LNCaP clone FGC (cell line): ENCODE results near the gene PPP1R37.

Source experiments
- DNase-seq: peaks from one replicate; pipeline ENCODE4 v3.0.0-alpha.2; 2011; ENCODE audit warnings: low read depth
- H3K4me3 ChIP-seq: 2 replicates; pipeline ENCODE4 v1.5.1; 2011; ENCODE audit warnings: mild to moderate bottlenecking, low read depth, low read length, control low read depth
- TF ChIP-seq, protein P1 (sequence below): IDR thresholded peaks from 2 replicates; pipeline ENCODE4 v1.5.1; 2012; ENCODE audit warnings: mild to moderate bottlenecking; ENCODE audit not compliant: control insufficient read depth, insufficient read depth; ENCODE audit errors: extremely low read depth

Gene PPP1R37

DNA sequence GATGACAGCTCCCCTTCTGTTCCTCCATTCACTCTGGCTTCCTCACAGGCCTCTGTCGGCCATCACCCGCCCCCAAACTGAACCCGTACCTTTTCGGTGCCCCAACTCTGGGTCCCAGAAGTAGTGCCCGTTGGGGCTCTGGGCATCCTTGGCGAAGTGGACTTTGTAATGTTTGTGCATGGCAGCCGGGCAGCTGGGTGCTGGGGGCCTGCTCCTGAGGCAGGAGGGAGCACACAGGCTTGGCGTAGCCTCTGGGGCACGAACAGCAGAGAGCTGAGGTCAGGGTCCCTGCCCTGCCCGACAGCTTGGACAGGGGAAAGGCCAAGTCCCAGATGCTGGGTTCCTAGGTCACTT lies 67.0 kb downstream of the PPP1R37 start:
- TF ChIP-seq, protein P1, sequence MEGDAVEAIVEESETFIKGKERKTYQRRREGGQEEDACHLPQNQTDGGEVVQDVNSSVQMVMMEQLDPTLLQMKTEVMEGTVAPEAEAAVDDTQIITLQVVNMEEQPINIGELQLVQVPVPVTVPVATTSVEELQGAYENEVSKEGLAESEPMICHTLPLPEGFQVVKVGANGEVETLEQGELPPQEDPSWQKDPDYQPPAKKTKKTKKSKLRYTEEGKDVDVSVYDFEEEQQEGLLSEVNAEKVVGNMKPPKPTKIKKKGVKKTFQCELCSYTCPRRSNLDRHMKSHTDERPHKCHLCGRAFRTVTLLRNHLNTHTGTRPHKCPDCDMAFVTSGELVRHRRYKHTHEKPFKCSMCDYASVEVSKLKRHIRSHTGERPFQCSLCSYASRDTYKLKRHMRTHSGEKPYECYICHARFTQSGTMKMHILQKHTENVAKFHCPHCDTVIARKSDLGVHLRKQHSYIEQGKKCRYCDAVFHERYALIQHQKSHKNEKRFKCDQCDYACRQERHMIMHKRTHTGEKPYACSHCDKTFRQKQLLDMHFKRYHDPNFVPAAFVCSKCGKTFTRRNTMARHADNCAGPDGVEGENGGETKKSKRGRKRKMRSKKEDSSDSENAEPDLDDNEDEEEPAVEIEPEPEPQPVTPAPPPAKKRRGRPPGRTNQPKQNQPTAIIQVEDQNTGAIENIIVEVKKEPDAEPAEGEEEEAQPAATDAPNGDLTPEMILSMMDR = no peak
- no peak for DNase-seq
- no peak overlapping the region for H3K4me3 ChIP-seq

DNA sequence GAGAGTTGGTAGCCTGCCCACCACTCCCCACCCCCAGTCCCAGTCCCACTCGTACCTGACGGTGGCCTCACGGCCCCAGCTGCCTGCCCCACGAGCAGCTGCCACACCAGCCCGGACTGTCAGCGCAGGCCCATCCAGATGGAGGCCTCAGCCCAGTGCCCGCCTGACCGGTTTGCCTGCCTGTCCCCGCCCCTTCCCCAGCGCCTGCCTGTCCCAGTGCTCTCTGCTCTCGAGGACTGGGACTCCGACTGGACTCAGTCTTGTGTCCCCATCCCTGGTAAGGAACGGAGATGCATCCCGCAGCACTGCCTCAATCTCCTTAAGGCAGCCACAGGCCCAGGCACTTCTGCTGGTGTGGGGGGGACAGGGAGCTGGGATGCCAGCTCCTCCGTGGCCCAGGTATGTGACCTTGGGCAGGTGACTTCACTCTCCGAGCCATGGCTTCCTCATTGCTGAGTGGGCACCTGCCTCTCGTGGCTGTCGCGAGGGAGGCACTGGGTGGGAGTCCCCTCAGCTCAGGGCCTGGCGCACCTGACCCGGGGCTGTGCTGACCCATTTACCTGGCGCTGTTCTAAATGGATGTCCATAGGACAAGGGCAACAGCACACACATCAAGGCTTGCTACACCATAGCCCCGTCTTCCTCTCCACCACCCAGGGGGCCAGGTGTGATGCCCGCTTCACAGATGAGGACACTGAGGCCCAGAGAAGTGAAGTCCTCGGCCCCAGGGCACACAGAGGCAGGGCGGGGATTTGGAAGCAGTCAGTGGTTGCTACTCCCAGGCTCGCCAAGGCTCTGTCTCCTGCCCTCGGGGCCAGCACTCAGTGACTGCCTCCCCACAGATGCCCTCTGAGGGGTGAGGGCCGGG lies 68.1 kb downstream of the PPP1R37 start, which contains the start of gene NKPD1:
TSS of gene NKPD1 (minus strand) at position 113 of the 868 bp plus-strand sequence. CDS start 832 bp downstream, outside the sequence.
- TF ChIP-seq, protein P1 = no peak
- H3K4me3 ChIP-seq = 0 out of 2 replicates have a peak within 1 kb of the TSS, but pooled peaks have one; percentile 17

DNA sequence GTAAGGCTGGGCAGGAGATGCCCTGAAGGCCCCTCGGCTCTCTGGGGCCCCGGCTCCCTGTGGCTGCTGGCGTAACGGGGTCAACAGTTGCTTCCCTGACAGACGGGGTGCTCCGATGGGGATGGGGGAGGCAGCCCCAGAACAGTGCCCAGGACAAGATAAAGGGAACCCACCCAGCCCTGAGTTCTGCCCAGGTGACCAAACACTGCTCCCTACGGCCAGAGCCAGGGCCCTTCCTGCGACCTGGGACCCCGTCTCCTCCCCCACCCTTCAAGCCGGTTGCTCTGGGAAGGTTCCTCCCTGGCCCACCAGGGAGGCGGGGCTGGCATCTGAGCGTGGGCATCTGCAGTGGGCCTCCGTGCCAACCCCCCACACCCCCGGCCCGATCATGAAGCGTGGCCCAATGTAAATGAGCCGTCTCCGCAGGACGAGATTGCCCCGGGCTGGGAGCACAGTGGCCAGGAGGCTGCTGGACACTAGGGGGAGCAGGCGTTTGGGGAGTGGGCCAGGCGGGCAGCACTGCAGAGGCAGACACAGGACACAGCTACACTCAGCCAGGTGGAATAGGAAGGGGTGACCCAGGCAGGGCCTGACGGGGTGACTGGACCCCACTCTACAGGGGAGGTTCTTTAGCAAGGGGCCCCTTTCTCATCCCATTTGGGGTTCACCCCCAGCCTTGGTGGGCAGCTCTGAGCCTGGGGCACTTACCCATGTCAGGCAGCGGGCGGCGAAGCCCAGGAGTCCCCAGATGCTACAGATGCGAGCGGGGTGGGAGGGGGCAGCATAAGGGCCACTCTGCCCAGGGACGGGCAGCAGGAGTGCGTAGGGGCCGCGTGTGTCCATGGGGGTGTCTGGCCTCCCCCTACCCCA lies 69.0 kb downstream of the PPP1R37 start:
- TF ChIP-seq, protein P1 = peak; percentile 49
- no peak for DNase-seq
- no peak overlapping the region for H3K4me3 ChIP-seq

More for the DNA sequence above, 68.1 kb downstream of the PPP1R37 start, which contains the start of gene NKPD1:
- no peak for DNase-seq

DNA sequence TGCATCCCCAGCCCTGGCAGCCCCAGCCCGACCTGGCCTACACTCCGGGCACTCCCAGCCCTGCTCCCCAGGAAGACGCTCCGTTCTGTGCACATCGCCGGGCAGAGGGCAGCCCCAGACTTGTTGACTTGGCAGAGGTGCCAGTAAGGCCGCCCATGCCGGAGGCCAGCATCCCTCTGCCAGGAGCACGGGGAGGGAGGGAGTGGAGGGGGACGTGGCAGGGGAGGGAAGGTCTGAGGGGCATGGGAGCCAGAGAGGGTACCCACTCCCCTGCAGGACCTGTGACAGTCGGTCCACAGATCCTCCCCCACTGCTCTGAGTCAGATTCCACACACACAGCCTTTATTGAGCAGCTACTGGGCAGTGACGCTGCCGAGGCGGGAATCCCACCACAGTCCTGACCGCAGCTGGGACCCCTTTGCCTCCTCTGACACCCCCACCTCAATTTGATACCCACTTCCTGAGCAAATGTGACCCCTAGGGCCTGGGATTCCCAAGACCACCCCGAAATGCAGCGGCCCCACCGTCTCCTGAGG lies 69.7 kb downstream of the PPP1R37 start:
- H3K4me3 ChIP-seq = no peak overlapping the region
- TF ChIP-seq, protein P1 = no peak
- no peak for DNase-seq

DNA sequence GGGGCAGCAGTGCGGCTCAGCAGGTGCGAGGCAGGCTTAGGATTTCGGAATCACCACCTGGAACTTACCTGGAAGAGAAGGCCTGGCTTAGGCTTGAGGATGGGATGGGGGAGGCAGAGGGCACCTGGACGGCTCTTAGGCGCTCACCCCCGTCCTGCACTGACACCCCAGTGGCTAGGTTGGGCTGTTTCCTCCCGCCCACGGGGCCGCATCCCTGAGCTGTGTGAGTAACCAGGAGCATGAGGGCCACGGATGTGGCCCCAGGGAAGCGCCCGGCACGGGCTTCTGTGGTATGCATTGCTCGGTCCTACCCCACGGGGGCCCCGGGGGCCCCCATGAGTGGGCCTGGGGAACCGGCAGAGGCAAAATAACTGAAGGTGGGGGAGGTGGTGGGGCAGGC lies 70.2 kb downstream of the PPP1R37 start:
- H3K4me3 ChIP-seq = no peak overlapping the region
- DNase-seq = no peak
- TF ChIP-seq, protein P1 = no peak

DNA sequence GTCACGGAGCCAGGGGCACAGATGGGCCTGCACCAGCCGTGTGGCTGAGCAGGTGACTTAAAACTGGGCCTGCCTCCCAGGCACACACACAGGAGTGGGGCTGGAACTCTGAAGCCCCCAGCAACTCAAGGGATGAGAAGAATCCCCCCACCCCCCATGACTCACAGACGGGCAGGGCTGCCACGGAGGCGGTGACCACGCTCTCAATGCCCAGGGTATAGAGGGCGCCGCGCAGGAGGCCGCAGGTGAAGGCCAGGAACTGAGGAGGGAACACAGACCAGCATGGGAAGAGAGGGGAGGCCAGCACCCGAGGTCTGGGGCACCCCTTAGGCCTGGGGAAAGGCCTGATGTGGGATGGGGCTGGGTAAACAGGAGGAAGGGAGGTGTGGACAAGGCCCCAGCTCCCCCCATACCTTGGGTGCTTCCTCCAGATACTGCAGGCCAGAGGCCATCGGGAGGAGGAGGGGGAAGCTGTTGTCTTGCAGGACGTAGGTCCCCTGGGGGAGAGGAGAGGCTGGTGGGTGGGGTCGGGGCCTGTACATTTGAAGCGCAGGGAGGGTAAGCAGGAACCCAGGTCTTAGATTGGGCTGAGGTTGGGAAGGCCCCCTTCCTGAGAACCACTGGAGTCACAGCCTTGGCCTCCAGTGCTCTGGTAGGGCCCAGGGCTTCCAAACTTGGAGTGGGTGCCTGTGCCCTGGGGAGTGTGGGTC lies 70.9 kb downstream of the PPP1R37 start:
- TF ChIP-seq, protein P1 = no peak
- no peak overlapping the region for H3K4me3 ChIP-seq
- DNase-seq = no peak
